8988T (cell line): Measurements from ENCODE around the gene MSANTD2.

ENCODE experiments used
- DNase-seq: peaks from one replicate; pipeline ENCODE4 v3.0.0; 2011

The MSANTD2 gene

DNA sequence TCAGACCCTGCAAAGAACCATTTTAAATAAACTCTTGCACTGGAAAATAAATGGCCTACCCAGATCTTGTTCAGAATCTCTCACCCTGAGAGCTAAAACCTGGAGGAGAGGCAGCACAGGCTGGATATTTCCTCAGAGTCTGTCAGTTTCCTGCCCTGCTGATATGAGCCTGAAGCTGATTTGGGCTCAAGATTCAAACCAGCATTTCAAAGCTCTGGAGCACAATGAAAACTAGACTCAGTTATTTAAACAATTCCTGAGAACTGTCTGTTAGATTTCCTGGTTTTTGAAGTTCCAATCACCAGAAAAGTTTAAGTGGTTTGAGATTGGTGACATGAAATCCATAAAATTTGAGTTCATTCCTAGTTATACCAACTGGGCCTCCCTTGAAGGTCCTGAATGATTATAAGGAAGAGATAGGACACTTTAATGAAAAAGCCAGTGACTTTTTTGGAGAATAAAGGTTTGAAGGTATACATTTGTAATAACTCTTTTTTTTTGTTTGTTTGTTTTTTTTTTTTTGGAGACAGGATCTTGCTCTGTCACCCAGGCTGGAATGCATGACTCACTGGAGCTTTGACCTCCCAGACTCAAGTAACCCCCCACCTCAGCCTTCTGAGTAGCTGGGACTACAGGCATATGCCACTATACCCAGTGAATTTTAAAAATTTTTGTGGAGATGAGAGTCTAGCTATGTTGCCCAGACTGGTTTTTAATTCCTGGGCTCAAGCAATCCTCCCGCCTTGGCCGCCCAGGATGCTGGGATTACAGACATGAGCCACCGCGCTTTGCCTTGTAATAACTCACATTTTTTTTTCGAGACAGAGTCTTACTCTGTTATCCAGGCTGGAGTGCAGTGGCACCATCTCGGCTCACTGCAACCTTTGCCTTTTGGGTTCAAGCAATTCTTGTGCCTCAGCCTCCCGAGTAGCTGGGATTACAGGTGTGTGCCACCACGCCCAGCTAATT, 30.1 kb downstream of the MSANTD2 start:
- no peak for DNase-seq

DNA sequence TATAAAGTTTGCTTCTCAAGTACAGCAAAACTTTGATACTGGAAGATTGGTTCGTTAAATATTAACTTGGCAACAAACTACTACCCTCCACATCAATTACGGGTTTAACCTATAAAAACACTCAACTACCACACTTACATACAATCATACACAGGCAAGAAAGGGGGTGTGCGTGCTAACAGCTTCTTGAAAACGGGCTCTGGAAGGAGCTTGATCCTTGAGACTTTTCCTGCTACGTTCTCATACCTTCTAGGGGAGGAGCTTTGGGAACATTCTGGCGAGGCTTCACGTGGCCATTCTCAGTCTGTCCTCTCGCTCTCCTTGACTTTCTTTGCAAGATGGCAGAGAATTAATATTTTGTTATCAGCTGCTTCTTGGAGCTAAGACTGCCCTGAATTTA, 31.3 kb downstream of the MSANTD2 start:
- DNase-seq = no peak

DNA sequence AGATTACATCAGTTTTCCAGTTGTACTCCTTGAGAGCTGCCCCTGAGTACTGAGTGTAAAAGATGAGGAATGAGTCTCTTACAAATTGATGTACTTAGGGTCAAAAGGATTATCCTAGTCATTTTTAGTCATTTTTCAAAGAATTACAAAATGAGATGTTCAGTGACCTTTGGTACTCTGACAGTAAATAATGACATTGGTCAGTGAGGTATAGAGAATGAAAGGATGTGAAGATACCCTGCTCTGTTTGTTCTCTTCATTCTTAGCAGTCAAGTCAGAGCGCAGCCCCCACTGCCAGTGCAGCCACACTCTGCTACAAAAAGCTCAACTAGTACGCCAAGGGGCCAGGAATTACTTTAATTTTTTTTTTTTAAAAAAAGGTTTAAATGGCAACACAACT, 34.0 kb downstream of the MSANTD2 start:
- no peak for DNase-seq

DNA sequence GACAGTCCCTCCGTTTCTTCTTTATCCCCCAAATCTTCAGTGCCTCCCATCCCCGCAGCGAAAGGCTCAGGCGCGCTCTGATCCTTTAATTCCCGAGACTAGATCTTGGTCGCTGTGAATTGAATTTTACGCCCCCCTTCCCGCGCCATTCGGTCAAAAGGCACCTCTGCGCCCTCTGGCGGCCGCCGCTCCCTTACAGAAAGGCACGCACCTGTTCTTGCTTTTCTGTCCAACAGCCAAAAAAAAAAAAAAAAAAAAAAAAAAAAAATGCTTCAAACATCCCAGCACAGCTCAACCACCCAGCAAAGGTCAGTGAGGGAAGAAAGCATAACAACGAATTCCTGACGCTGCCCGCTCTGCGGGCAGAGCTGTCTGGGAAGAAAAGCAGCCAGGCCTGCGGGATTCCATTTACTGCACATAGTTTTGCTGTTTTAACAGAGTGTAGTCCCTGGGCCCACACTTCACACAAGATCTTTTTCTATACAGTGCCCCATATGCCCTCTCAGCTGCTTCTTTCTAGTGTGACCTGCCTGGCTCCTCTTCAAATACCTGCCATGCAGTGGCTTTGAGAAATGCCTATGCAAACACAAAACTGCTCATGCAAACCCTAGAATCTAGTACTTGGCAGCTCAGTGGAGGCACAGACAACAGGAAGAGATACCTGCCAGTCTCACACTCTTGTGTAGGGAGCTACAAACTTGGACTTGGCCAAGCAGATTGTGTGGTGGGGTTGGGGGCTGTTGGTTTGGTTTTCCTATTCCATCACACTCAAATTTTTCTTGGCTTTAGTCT, 36.9 kb downstream of the MSANTD2 start:
- DNase-seq = no peak

DNA sequence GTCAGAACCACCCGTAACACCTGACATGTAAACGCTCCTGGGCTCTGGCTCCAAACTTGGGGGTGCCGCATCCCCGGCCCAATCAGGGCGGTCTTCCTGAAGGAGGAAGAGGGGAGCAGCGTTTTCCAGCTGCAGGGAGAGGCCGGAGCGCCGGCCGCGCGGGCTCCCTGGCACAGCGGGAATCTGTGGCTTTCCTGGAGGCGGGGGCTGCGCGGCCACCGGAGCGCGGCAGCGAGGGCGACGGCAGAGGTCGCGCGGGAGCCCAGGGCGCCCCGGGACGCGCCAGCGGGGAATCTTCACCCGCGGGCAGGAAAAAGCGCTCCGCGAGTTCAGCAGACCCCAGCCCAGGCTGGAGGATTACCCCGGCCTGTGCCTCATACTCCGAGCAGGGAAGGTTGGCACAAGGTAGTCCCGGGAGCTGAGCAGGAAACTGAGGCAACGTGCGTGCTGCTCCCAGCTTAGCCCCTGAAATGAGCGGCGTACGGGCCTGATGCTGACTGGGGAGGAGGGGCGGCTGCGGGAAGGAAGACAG, 37.5 kb downstream of the MSANTD2 start:
- DNase-seq = no peak

DNA sequence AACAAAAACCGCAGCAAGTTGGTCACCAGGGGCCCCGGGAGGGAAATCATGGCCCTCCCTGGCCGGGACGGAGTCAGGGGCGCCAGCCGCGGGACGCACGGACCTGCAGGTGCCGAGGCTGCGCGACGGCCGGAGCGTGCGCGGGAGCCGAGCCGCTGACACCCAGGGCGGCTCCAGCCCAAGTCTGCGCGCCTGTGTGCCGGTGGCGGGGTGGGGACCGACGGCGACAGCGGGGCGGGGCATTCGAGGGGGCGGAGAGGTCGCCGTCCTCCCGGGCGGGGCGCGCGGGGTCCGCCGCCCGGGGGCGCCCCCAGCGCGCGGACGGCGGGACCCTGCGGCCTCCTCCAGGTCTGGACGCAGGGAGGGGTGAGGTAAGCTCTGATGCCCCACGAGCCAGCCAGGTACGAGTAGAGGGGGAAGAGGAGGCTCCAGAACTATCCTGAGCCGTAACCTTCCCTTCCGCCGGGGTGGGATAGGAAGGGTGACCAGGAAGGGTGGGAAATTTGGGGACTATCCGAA, 38.0 kb downstream of the MSANTD2 start, which contains the start of gene ESAM:
TSS of gene ESAM (minus strand) at position 186 of the 519 bp plus-strand sequence. CDS start at position 50, 136 bp downstream.
- DNase-seq = peak; percentile 88

DNA sequence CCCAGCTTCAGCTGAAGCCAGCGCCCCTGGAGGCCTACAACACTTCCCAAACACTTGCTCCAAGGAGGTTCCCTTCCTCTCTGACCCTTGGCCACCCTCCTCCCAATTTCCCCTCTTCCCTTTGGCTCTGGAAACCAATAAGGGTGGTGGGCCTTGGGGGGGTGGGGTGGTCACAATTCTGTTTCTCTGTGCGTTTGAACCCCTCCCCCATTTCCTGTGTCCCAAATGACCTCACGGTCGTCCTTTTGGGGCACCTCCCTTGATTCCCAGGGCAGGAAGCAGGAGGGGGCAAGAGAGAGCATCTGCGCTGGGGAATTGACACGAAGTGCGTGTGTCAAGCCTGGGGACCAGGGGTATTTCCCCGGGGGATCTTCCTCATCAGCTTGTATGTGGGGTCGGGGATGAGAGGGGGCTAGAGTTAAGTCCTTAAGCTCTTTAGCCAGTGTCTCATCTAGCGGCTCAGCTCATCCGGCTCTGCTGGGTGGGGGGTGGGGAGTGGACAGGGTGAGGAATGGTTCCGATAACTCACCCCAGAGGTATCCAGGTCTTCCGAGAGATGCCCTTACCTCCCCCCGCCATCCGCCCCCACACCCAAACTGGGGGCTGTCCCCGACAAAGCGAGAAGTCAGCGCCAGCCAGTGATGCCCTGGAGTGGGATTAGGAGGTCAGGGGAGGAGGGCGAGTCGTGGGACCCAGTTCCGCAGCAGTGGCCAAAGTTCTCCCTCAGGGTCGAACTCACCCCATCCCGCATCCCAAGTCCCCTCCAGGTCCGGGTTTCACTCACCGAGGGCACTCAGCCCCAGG, 38.7 kb downstream of the MSANTD2 start:
- no peak for DNase-seq

DNA sequence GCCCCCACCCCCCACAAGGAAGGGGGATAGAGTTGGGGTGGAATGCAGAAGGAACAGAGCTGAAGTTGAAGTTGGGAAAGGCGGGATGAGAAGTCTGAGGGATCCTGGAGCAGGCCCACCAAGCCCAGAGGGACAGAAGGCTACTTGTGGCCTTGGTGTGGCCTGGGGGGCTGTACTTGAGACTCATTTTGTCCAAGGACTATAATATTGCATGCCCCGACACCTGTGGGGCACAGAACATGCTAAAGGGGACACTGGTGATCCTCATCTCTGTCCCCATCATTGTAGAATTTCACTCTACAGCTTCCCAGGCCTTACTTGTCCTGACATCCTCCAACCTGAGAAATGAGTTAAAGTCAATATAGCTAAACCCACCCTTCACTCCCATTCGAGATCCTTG, 39.4 kb downstream of the MSANTD2 start:
- no peak for DNase-seq

DNA sequence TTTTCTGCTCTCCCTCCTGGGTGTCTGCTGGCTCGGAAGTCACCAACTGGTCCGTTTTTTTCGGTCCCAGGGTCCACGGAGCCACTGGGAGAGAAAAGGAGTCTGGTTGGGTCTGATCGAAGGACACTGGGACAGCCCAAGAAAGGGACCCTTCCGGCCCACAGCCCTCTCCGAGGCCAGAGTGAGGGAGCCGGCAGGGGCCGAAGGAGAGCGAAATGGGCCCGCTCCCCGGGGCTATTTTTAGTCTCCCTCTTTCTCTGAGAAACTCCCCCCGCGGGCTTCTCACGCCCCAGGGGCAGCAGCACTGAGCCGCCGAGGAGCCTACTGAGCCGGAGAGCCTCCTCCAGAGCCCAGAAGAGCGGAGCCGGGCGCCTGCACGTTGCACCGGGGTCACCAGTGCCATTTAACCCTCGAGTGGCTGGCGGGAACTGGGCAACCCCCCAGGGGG, 40.0 kb downstream of the MSANTD2 start:
- no peak for DNase-seq

DNA sequence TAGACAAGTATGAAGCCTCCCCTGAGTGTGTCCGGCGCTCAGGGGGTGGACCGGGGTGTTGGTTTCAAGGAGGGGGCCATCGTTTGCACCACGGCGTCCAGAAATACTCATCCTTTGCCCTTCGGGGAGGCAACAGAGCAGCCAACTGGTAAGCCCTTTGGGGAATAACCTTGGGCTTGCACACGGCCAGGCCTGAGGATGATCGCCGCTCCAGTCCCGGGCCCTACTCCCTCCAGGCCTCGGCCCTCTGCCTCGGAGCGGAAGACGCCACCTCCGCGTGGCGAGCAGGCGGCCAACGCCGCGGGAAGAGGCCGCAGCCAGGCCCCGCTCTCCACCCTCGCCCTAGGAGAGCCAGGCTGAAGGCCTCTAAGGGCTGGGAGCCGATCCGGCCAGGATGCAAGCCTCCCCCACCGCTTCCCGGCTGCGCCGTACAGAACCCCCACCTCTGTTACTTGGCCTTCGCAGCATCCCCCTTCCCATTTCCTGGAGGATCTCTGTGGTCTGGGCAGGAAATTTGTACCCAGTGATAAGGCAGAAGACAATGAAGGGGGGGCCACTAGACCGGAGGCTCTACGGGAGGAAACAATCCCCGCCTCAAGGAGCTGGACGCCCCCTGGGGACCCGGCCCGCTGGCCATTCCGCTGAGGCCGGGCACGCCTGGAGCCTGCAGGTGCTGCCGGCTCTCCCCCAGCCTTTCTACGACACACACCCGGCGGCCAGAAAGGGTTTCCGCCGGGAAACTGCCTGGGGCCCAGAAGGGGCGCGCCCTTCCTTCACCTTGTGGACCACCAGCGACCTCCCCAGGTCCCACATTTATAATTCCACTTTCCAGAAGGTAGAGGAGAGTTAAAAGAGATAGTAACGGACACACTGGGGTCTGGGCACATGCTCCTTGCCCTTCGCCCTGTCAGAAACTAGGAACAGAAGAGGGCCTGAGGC, 40.7 kb downstream of the MSANTD2 start:
- no peak for DNase-seq

DNA sequence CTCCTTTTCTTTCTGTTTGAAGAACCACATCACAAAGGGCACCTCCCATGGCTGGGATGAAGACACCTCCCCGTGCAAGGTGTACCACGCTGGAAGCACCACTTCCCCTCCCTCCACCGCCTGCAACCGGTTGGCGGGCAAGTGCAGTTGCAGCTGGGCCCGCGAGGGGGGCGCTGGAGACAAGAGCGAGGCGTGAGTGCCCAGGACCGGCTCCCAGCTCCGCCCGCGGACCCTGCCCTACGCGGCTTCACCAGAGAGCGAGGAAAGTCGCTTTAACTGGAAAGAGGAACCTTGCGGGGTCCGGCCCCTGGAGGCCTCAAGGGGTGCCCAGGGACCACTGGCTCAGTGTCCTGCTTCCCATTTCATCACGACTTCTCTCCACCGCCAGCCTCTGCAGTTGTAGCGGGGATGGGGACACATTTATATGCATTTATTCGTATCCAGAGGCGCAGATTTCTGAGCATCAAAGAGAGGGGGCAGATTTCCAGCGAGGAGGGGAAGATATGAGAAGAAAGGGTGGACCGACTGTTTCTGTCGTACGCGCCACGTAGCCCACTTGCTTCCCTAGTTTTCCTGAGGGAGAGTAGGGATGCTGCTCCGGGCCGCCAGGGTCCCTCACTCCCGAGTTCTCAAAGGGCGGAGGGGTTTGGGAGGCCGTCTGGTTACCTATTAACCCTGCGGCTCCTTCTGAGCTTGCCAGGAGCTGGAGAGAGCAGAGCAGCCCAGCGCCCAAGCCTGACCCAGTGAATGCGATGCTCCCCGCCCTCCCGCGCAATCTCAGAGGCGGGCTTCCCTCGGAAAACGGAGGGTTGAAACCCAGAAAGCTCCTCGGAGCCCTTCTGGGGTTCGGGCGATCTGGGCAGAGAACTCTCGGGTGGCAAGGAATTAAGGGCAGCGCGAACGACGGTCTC, 41.6 kb downstream of the MSANTD2 start:
- DNase-seq = peak; percentile 96

DNA sequence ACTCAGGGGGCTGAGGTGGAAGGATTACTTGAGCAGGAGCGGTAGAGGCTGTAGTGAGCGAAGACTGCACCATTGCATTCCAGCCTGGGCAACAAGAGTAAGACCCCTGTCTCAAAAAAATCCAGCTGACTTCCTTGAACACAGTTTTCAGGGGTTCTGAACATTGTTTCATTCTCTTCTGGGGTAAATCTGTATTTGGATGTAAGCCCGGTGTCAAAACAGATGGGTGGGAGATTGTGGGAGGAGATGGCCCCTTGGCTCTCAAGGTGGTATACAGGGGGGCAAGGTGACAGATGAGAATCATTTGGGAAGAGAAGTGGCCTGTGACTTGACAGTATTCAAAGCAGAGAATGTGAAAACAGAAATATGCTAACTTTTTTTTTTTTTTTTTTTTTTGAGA, 42.9 kb downstream of the MSANTD2 start:
- no peak for DNase-seq

DNA sequence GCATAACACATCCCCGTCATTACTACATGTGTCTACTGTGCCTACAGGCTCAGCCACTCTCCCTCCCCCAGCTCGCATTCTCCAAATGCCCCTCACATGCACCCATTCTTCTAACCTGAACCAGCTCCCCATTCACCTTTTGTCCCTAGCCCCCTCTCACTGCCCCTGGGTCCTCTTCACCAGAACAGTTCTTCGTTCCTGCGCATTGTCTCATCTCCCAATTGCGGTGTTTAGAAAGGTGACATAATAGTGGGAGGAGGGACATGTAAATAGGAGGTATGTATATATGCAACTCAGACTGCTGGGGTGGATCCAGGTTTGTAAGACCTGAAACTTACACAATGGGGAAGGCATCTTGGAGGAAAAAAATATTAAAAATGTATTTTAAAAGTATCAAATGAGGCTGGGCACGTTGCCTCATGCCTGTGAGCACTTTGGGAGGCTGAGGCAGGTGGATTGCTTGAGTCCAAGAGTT, 43.4 kb downstream of the MSANTD2 start:
- no peak for DNase-seq

DNA sequence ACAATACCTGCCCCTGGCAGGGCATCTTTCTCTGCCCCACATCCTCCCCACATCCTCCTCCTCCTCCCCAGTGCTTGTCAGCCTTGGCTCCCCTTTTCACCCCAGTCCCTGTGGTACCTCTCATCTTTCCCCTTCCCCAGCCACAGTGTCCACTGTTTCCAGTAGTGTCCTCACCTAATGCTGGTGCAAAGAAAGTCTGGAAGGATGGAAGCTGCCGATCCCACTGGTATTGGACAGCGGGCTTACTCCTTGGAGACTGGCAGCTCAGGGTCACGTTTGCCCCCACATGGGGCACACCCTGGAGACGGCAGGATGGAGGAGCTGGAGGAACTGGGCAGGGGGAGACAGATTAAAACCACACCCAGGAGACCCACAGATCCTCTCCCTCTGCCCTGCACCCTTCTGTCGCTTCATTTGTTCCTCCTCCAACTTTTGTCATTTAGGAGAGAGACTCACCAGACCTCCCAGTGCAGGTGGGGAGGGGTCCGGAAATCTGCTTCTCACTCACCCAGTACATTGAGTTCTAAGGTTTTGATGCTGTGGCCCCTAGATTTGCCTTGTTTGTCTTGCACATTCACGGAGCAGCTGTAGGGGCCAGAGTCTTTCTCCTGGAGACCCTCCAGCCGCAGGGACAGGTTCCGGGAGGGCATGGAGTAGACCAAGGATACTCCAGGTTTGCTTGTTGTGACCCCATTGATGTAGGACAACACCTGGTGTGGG, 44.0 kb downstream of the MSANTD2 start:
- no peak for DNase-seq

DNA sequence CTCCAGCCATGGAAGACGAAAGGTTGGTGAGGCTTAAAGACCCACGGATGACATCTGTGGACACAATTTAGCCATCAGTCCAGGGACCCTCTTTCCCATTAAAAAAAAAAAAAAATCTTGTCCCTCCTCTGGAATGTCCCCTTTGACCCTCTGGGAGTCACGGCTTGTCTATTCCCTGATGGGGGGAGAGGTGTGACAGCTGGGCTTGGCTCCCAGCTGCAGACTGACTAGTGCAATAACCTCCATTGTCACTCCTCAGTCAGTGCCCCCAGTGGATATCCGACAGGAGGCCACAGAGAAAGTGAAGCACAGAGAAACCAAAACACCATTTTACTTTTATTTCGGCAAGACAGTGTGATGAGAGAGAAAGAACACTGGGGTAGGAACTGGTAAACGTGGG, 45.5 kb downstream of the MSANTD2 start:
- no peak for DNase-seq

DNA sequence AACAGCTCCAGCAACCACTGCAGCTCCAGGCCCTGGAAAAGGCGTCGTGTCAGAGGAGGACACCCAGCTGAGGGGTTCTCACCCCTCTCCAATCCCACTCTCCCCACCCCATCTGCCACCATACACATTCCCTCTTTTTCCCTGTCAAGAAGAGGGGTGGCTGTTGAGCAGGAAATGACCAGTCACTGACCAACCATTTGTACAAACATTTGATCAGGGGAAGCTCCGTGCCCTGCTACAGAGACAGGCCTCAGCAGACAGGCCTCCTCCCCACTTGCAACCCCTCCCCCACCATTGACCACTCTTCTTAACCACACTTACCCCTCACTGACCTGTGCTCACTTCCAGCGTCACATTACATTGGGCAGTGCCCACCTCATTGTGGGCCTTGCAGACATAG, 45.9 kb downstream of the MSANTD2 start:
- DNase-seq = no peak

DNA sequence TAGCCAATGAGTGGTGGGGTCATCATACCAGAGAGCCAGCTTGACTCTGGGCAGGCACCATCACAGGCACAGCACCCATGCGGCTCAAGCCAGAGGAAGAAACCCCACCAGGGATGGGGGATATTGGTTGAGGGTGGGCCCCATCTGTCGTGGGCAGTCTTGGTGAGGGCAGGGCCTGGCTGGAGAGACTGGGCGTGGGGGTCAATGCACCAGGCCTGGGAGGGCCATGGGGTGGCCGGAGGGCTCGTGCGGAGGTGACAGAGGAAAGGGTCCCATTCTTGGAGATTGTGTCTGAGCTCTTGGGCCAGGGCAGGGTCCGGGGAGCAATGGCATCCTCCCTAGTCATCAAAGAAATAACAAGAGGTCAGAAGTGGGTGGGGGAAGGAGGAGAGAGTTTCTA, 46.6 kb downstream of the MSANTD2 start:
- DNase-seq = no peak

DNA sequence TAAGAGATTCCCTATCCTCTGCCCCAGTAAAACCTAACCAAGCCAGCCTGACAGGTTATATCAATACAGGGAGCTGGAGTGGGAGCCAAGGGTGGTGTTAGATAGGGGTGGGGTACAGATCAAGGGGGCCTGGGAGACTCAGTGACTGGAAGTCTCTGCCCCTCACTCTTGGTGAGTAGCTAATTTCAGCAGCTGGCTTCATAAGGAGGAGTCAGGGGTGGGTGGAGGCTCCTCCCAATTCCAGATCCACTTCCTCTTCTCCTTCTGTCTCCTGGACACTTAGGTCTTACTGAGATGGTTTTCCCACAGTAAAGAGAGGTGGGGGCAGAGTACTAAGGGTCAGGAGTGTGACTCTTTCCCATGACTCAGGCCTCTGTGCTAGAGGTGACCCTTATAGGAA, 47.0 kb downstream of the MSANTD2 start:
- no peak for DNase-seq

DNA sequence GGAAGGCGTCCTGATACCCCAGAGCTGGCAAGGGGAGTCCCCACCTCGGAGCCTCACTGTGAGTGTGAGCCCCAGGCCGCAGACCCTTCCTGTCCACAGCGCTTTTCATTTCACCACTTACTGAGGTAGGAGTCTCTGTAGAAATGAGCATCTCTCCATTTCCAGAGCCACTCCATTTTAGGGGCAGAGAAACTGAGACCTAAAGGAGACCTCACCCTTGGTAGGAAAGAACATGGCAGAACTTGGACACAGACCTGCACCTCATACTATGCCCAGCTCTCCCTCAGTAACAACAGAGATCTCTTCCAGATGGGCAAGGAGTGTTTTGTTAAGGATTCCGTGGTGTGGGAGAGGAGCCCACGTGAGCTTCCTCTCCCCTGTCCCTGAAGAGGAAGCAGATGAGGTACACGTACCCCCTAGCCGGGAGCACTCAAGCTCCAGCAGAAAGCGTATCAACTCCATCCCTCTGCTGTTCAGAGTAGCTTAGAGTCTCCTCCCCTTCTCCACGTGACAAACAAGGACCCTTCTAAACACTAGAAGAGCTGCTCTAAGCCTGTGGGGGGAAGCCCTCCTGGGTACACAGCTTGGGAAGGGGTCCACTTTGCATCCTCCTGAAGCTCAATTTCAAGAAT, 47.6 kb downstream of the MSANTD2 start:
- DNase-seq = no peak
